Mesendoderm (in vitro differentiated cells): ENCODE data around the gene EFHC2.
"Not testable (repeated sequence)": the region's sequence is repeated elsewhere in the genome, so short reads cannot be mapped to it uniquely, and the experiment has no call there.

ENCODE experiments used
- DNase-seq: peaks from one replicate; pipeline ENCODE4 v3.0.0; 2013
- H2AK5ac ChIP-seq: 2 replicates; pipeline ENCODE4 v1.6.1; 2013; ENCODE audit warnings: low read length, inconsistent platforms
- H2BK120ac ChIP-seq: 2 replicates; pipeline ENCODE4 v1.6.1; 2013; ENCODE audit warnings: low read depth, mild to moderate bottlenecking, low read length, moderate library complexity, mixed read lengths
- H2BK15ac ChIP-seq: replicated peaks from 2 replicates; pipeline ENCODE4 v1.6.1; 2013; ENCODE audit warnings: low read depth, mild to moderate bottlenecking, moderate library complexity
- H2BK5ac ChIP-seq: 2 replicates; pipeline ENCODE4 v1.6.1; 2013; ENCODE audit warnings: low read length, inconsistent platforms
- H3K18ac ChIP-seq: 2 replicates; pipeline ENCODE4 v1.6.1; 2013; ENCODE audit warnings: mild to moderate bottlenecking, low read length, mixed read lengths
- H3K23ac ChIP-seq: one replicate; pipeline ENCODE4 v1.6.1; 2013; ENCODE audit warnings: low read length
- H3K27ac ChIP-seq: 2 replicates; pipeline ENCODE4 v1.5.1; 2013; ENCODE audit warnings: low read depth, mild to moderate bottlenecking, inconsistent platforms, low read length, moderate library complexity
- H3K27me3 ChIP-seq: 2 replicates; pipeline ENCODE4 v1.6.1; 2013; ENCODE audit warnings: low read length, control low read depth, mild to moderate bottlenecking, inconsistent platforms; ENCODE audit not compliant: insufficient read depth, poor library complexity
- H3K36me3 ChIP-seq: 2 replicates; pipeline ENCODE4 v1.6.1; 2013; ENCODE audit warnings: low read length, inconsistent platforms; ENCODE audit not compliant: control insufficient read depth, insufficient read depth
- H3K4ac ChIP-seq: one replicate; pipeline ENCODE4 v1.6.1; 2013; ENCODE audit warnings: low read depth, mild to moderate bottlenecking, low read length, moderate library complexity
- H3K4me1 ChIP-seq: 2 replicates; pipeline ENCODE4 v1.6.1; 2013; ENCODE audit warnings: low read depth, low read length, inconsistent platforms; ENCODE audit not compliant: control insufficient read depth
- H3K4me2 ChIP-seq: 2 replicates; pipeline ENCODE4 v1.6.1; 2013; ENCODE audit warnings: low read length
- H3K4me3 ChIP-seq: 2 replicates; pipeline ENCODE4 v1.5.1; 2013; ENCODE audit warnings: mild to moderate bottlenecking, low read length
- H3K56ac ChIP-seq: one replicate; pipeline ENCODE4 v1.6.1; 2013; ENCODE audit warnings: low read length
- H3K79me1 ChIP-seq: 2 replicates; pipeline ENCODE4 v1.6.1; 2013; ENCODE audit warnings: low read length, inconsistent platforms
- H3K79me2 ChIP-seq: 2 replicates; pipeline ENCODE4 v1.6.1; 2013; ENCODE audit warnings: mild to moderate bottlenecking, low read length; ENCODE audit not compliant: control insufficient read depth, insufficient read depth
- H3K9ac ChIP-seq: 2 replicates; pipeline ENCODE4 v1.6.1; 2013; ENCODE audit warnings: low read length, inconsistent platforms
- H4K5ac ChIP-seq: one replicate; pipeline ENCODE4 v1.6.1; 2013; ENCODE audit warnings: low read length
- H4K8ac ChIP-seq: one replicate; pipeline ENCODE4 v1.6.1; 2013; ENCODE audit warnings: low read depth, mild to moderate bottlenecking, control low read depth, low read length, moderate library complexity
- WGBS: extraction: QIAGEN DNeasy Blood & Tissue Kit; methylation state at CpG from one replicate; pipeline ENCODE4 v1.1.7; 2013; ENCODE audit warnings: low lambda C conversion rate, missing lambda C conversion rate; ENCODE audit not compliant: insufficient coverage; ENCODE audit errors: extremely low coverage; 5-methylcytosine and 5-hydroxymethylcytosine counted together

The EFHC2 gene

DNA sequence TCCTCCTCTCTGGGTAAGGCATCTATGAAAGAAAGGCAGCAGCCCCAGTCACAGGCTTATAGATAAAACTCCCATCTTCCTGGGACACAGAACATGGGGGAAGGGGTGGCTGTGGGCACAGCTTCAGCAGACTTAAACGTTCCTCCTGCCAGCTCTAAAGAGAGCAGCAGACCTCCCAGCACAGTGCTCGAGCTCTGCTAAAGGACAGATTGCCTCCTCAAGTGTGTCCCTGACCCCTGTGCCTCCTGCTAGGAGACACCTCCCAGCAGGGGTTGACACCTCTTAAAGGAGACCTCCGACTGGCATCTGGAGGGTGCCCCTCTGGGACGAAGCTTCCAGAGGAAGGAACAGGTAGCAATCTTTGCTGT lies 89.9 kb downstream of the EFHC2 start:
- Histone ChIP-seq H2BK15ac (no peak overlapping the region), H3K9ac (no peak overlapping the region), H3K4me2 (no peak overlapping the region), H3K18ac (no peak overlapping the region), H3K36me3 (no peaks in the 10 kb centered on the region), H3K23ac (no peak overlapping the region), H2AK5ac (no peak overlapping the region), H3K4me1 (no peaks in the 10 kb centered on the region), H3K79me1 (no peaks in the 10 kb centered on the region), H3K4me3 (no peak overlapping the region), H2BK5ac (no peak overlapping the region), H3K4ac (no peak overlapping the region), H3K56ac (no peak overlapping the region), H3K79me2 (no peaks in the 10 kb centered on the region), H3K27me3 (no peaks in the 10 kb centered on the region), H3K27ac (no peak overlapping the region), H2BK120ac (no peak overlapping the region), H4K5ac (no peak overlapping the region), H4K8ac (no peak overlapping the region)
- no CpG with 5 or more reads among the region's 4 CpGs for whole genome bisulfite sequencing
- no peak for DNase-seq

DNA sequence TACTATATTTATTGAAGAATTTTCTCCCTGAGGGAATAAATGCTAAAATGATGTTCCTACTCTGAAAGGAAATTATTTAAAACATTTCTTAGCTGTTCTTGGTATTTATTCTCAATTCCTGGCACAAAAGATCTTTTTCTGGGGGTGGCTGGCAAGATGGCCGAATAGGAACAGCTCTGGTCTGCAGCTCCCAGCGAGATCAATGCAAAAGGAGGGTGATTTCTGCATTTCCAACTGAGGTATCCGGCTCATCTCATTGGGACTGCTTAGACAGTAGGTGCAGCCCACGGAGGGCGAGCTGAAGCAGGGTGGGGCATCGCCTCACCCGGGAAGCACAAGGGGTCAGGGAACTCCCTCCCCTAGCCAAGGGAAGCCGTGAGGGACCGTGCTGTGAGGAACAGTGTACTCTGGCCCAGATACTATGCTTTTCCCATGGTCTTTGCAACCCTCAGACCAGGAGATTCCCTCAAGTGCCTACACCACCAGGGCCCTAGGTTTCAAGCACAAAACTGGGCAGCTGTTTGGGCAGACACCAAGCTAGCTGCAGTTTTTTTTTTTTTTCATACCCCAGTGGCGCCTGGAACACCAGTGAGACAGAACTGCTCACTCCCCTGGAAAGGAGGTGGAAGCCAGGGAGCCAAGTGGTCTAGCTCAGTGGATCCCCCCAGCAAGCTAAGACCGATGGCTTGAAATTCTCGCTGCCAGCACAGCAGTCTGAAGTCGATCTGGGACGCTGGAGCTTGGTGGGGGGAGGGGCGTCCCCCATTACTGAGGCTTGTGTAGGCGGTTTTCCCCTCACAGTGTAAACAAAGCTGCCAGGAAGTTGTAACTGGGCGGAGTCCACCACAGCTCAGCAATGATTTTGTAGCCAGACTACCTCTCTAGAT lies 90.5 kb downstream of the EFHC2 start:
- H3K9ac ChIP-seq, H3K18ac ChIP-seq, H3K4me2 ChIP-seq, H3K4ac ChIP-seq, H3K27me3 ChIP-seq, H3K36me3 ChIP-seq, H3K4me3 ChIP-seq, H3K56ac ChIP-seq, H3K27ac ChIP-seq, H3K79me2 ChIP-seq, H2BK5ac ChIP-seq, H3K23ac ChIP-seq, H2BK15ac ChIP-seq, H2BK120ac ChIP-seq, H4K5ac ChIP-seq, H3K4me1 ChIP-seq, H3K79me1 ChIP-seq, H4K8ac ChIP-seq, H2AK5ac ChIP-seq: not testable (repeated sequence)
- no CpG with 5 or more reads among the region's 17 CpGs for WGBS
- DNase-seq, result peak; percentile 47

DNA sequence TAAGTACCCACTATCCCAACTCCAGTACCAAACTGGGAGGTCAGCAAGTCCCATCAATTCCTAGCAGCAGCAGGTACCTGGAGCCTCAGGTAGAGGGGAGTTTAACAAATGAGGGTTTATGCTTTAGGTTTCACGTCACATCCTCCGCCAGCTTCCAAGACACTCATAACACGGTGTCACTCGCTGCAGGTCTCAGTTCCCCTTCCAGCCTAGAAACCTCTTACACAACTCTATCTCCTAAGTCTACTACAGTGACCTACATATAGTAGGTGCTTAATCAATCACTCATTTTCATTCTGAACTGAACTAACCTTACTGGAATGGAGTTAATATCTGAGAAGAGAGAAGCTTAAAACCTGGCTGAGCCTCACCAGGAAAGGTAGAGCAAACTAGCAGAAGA lies 96.0 kb downstream of the EFHC2 start:
- Histone ChIP-seq H2AK5ac (no peak overlapping the region), H3K36me3 (no peaks in the 10 kb centered on the region), H3K56ac (no peak overlapping the region), H4K8ac (no peak overlapping the region), H3K4ac (no peak overlapping the region), H3K23ac (no peak overlapping the region), H3K27ac (no peak overlapping the region), H2BK15ac (no peak overlapping the region), H3K18ac (no peak overlapping the region), H3K4me2 (no peak overlapping the region), H3K4me3 (no peak overlapping the region), H3K79me1 (no peaks in the 10 kb centered on the region), H2BK120ac (no peak overlapping the region), H3K27me3 (no peaks in the 10 kb centered on the region), H3K4me1 (no peaks in the 10 kb centered on the region), H2BK5ac (no peak overlapping the region), H3K79me2 (no peaks in the 10 kb centered on the region), H4K5ac (no peak overlapping the region), H3K9ac (no peak overlapping the region)
- no peak for DNase-seq
- no CpG with 5 or more reads among the region's 4 CpGs for WGBS

DNA sequence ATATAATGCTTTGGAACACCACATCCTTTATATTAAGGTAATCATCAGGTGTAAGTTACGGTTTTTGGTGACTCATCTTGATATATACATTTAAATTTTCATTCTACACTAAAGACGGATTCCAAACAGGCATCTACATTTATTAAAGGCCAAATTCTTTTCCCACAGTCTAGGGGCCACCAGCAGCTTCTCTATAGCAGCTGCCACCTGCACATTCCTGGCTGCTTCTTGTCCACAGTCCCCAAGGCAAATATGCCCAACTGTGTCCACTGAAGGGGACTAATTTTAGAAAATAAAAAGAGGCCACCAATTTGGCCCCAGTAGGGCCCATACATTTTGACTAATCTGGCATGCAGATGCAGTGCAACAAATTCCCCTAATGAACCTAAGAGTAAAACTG lies 96.6 kb downstream of the EFHC2 start:
- Histone ChIP-seq H3K4me2 (no peak overlapping the region), H2AK5ac (no peak overlapping the region), H3K4me1 (no peaks in the 10 kb centered on the region), H3K36me3 (no peaks in the 10 kb centered on the region), H3K56ac (no peak overlapping the region), H4K8ac (no peak overlapping the region), H2BK120ac (no peak overlapping the region), H3K27ac (no peak overlapping the region), H4K5ac (no peak overlapping the region), H3K79me2 (no peaks in the 10 kb centered on the region), H2BK5ac (no peak overlapping the region), H3K79me1 (no peaks in the 10 kb centered on the region), H2BK15ac (no peak overlapping the region), H3K23ac (no peak overlapping the region), H3K4ac (no peak overlapping the region), H3K4me3 (no peak overlapping the region), H3K27me3 (no peaks in the 10 kb centered on the region), H3K18ac (no peak overlapping the region), H3K9ac (no peak overlapping the region)
- no CpG with 5 or more reads among the region's 2 CpGs for WGBS
- DNase-seq, result no peak

DNA sequence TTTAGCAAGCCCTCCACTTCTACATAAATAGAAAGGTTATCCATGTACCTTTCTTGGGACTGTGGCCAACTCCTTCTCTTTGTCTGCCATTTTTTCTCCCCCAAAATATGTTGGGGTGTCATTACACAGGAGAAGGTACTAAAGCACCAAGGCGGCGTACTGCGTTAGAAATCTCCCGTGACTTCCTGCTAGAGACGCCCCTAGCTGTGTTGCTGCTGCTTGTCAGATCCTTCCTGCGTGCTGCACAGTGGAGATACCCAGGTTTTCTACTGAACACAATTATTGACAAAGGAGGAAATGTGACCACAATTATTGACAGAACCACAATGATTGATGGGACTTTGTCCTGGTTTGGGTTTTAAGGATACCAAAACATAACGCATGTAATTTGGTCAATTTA lies 97.7 kb downstream of the EFHC2 start:
- no CpG with 5 or more reads among the region's 7 CpGs for WGBS
- no peaks in the 10 kb centered on the region for H3K36me3 ChIP-seq
- no peak overlapping the region for H3K18ac ChIP-seq
- no peaks in the 10 kb centered on the region for H3K27me3 ChIP-seq
- H2BK15ac ChIP-seq, result no peak overlapping the region
- H3K4me2 ChIP-seq, result no peak overlapping the region
- H3K27ac ChIP-seq, result no peak overlapping the region
- H4K5ac ChIP-seq, result no peak overlapping the region
- no peak overlapping the region for H2AK5ac ChIP-seq
- no peak overlapping the region for H2BK120ac ChIP-seq
- no peak overlapping the region for H4K8ac ChIP-seq
- H3K23ac ChIP-seq, result no peak overlapping the region
- no peak overlapping the region for H3K4ac ChIP-seq
- no peak for DNase-seq
- no peak overlapping the region for H3K9ac ChIP-seq
- H3K56ac ChIP-seq, result no peak overlapping the region
- no peak overlapping the region for H3K4me3 ChIP-seq
- no peaks in the 10 kb centered on the region for H3K4me1 ChIP-seq
- H2BK5ac ChIP-seq, result no peak overlapping the region
- H3K79me1 ChIP-seq, result no peaks in the 10 kb centered on the region
- no peaks in the 10 kb centered on the region for H3K79me2 ChIP-seq

DNA sequence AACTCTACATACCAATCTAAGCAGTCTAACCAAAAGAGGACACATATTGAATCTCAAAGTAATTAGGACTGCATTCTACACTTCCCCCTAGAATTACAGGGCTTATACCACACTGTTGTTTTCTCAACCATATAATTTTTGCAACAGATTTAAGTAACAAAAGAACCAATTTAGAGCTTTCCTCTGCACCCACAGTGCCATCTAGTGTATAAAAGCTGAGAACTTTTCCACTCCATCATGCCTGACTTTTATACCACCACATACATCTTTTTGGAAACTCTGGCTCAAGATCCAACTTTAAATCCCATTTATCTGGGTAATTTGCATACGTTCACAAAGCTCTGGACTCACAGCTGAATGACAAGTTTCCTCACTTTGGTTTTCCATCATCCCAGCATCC lies 99.5 kb downstream of the EFHC2 start:
- no CpG with 5 or more reads among the region's 1 CpG for WGBS
- H3K4ac ChIP-seq, result no peak overlapping the region
- H3K4me2 ChIP-seq, result no peak overlapping the region
- no peak overlapping the region for H4K5ac ChIP-seq
- H2BK5ac ChIP-seq, result no peak overlapping the region
- DNase-seq, result peak; percentile 26
- no peak overlapping the region for H3K4me3 ChIP-seq
- H3K18ac ChIP-seq, result no peak overlapping the region
- no peaks in the 10 kb centered on the region for H3K4me1 ChIP-seq
- no peak overlapping the region for H3K9ac ChIP-seq
- no peak overlapping the region for H2AK5ac ChIP-seq
- no peak overlapping the region for H3K27ac ChIP-seq
- H3K79me1 ChIP-seq, result no peaks in the 10 kb centered on the region
- H3K36me3 ChIP-seq, result no peaks in the 10 kb centered on the region
- H4K8ac ChIP-seq, result no peak overlapping the region
- no peaks in the 10 kb centered on the region for H3K27me3 ChIP-seq
- no peaks in the 10 kb centered on the region for H3K79me2 ChIP-seq
- no peak overlapping the region for H3K23ac ChIP-seq
- H2BK15ac ChIP-seq, result no peak overlapping the region
- no peak overlapping the region for H2BK120ac ChIP-seq
- H3K56ac ChIP-seq, result no peak overlapping the region
